Fibroblast of skin of left biceps (primary cell): ENCODE data around the gene EGFL7.

ENCODE experiments used
- DNase-seq, 2 experiments: peaks; one replicate each; pipeline ENCODE4 v3.0.0-alpha.2; 2013; ENCODE audit warnings: low read depth in 2 of 2

The EGFL7 gene

GRCh38 chr9:136672431-136673087 lies 9.8 kb downstream of the EGFL7 start:
- DNase-seq, result no peak

- no peak for DNase-seq
Observed at GRCh38 chr9:136673088-136673974, 10.6 kb downstream of the EGFL7 start.

DNA sequence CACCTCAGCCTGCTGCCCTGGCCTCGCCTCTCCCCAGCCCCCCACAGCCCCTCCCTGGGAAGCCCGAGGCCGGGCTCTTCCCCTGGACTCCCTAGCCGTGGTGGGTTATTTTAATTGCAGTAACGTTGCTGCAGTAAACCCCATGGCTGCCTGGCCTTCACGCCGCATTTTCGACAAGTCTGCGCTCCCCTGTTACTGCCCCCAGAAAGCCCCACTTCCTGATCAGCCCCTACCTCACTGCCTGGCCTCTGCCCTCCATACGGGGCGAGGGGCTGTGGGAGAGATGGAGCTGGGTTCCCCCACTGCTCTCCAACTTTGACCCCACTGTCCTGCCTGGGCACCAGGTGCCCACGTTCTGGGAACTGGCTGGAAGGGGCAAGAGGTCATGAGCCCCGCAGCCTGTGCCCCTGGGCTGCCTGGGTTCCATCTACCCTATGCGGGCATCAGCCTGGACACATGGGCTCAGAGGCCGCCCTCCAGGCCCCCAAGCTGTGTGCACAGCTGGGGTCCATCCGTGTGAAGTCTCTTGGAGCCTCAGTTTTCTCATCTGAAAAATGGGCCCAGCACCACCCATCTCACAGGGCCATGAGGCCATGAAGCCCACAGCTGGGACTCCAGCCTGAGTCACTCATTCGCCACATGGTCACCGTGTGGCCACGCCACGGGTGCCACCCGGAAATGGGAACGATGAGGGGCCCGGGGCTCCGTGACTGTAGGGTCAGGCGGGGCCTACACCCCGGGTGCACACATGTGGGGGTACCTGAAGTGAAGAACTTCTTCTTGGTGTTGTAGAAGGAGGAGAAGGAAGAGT lies 11.5 kb downstream of the EGFL7 start:
- DNase-seq, result no peak

DNA sequence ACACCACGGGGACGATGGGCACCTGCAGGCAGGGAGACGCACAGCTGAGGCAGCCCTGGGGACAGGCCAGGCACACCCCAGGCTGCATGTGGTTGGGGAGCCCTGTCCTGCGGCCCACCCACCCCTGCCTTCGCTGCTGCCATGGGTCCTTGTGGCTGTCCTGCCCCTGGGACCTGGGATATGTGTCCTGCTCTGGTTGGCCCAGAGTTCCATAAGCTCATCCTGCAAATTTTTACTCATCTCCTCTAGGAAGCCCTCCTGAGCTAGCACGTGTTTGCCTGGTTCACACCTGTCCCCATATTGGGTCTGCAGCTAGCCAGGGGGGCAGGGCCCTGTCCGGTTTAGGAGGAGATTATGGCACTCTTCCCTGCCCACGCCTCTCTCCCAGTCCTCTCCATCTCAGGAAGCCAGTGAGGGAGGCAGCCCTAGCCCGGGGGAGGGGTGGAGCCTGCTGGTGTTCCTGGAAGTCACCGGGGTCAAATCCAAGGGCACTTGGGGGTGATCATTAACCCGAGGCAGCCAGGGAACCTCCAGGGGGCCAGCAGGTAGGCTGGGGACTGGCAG lies 12.2 kb downstream of the EGFL7 start:
- no peak for DNase-seq

- DNase-seq, result no peak
Observed at GRCh38 chr9:136675477-136676296, 13.0 kb downstream of the EGFL7 start.

DNA sequence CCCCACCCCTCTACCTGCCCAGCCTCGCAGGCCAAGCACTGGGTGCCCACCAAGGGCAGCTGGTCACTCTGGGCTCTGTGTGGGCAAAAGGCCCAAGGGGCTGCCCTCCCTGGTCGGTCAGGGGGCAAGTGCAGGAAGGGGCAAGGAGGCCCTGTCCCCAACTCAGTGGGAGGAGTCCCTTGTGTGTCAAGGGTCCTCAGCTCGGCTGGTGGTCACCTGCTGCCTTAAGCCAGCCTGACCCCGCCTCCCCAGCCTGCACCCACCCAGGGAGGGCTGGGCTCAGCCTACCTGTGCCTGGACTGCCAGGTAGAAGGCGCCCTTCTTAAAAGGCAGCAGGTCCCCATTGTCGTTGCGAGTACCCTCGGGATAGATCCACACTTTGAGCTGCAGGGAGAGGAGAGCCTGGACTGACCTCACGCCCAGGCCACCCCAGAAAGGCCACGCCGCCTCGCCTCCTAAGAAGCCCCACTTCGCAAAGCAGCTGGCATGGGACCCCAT lies 13.6 kb downstream of the EGFL7 start:
- DNase-seq, result no peak

GRCh38 chr9:136676920-136677686 lies 14.4 kb downstream of the EGFL7 start:
- DNase-seq, result no peak

DNA sequence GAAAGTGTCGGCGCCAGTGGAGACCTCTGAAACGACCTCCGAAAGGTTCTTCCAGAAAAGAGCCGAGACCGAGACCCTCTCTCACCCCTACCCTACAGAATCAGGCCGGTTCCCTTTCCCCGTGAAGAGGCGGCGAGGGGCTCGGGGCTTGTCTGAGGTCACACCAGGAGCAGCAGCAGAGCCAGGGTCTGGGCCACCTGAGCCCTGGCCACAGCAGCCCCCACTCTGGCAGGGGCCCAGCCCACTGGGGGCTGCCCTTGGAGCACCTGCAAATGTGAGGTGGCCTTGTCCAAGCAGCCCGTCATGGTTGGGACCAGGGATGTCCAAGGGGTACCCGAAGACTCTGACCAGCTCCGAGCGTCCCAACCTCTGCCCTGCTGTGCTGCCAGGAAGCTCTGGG lies 15.3 kb downstream of the EGFL7 start:
- no peak for DNase-seq

DNA sequence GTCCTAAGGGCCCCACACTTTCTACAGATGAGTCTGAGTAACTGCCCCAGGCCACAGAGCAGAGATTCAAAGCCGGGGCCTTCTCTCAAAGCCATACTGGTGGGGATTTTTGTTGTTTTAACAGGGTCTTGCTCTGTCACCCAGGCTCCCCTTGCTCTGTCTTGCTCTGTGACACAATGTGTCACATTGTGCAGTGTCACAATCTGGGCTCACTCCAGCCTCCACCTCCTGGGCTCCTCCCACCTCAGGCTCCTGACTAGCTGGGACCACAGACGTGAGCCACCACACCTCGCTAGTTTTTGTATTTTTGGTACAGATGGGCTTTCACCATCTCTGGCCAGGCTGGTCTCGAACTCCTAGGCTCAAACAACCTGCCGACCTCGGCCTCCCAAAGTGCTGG lies 15.9 kb downstream of the EGFL7 start:
- no peak for DNase-seq

DNA sequence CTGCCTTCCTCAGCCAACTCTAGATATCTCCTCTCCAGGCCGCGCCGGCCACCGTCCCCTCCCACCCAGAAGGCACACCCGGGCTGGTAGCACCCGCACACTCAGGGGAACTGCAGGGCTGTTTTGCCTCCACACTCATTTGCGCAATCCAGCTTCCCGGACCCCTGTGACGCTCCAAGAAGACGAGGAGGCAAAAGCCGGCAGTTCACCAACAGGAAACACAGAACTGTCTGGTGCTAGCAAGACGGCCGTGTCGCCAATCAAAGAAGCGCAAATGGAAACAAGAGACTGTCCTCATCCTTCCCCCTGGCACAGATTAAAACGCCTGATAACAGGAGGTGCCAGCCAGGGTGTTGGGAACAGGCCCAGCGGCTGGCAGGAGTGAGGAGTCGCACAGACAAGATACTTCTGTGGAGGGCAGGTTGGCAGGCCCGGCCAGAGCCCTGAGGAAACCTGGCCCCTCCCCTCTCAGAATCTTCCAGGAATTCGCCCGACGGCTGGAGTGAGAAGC lies 16.8 kb downstream of the EGFL7 start:
- DNase-seq, result no peak

- no peak for DNase-seq
Observed at GRCh38 chr9:136681029-136681428, 18.3 kb downstream of the EGFL7 start.

GRCh38 chr9:136681945-136682699 lies 19.4 kb downstream of the EGFL7 start:
- DNase-seq, result no peak

GRCh38 chr9:136682710-136683109 lies 20.0 kb downstream of the EGFL7 start:
- no peak for DNase-seq

GRCh38 chr9:136683173-136683745 lies 20.5 kb downstream of the EGFL7 start:
- no peak for DNase-seq

DNA sequence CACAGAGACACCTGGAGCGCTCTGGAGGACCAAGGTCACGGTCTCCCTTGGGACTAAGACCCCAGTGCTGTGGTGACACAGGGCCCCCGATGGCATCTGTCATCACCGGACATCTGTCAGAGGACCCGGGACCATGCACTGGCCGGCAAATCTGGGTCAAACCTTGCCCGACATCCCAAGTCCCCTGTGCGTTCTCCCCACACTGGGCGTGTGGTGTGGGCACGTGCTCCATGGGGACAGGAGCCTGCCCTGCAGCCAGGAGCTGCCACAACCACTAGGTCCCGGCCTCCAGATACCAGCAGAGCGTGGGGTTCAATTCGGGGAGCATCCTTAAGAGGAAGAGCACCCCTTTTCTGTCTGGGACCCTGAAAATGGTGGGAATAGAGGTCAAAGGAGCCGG lies 21.0 kb downstream of the EGFL7 start:
- DNase-seq, result no peak

DNA sequence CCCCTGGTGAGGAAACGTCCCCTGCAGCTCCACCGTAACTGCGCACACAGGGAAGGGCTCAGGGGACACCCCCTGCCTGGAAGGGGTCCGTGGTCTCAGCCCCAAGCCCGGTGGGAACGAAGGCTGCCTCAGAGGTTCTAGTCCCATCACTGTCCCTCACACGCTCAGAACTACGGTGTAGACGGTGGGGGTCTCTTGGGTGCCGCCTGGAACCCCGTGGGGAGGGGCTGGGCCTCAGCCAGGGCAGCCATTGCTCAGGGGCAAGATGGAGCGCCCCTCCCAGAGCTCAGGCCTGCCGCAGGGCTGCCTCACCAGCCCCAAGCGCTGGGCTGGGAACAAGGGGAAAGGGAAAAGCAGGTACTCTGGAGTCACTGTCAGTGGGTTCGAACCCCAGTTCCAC lies 21.6 kb downstream of the EGFL7 start:
- no peak for DNase-seq

GRCh38 chr9:136684799-136685198 lies 22.1 kb downstream of the EGFL7 start:
- no peak for DNase-seq

- DNase-seq, result no peak
Observed at GRCh38 chr9:136685216-136685615, 22.5 kb downstream of the EGFL7 start.
